Measurements from ENCODE around the gene CTIF.

CTIF gene

DNA sequence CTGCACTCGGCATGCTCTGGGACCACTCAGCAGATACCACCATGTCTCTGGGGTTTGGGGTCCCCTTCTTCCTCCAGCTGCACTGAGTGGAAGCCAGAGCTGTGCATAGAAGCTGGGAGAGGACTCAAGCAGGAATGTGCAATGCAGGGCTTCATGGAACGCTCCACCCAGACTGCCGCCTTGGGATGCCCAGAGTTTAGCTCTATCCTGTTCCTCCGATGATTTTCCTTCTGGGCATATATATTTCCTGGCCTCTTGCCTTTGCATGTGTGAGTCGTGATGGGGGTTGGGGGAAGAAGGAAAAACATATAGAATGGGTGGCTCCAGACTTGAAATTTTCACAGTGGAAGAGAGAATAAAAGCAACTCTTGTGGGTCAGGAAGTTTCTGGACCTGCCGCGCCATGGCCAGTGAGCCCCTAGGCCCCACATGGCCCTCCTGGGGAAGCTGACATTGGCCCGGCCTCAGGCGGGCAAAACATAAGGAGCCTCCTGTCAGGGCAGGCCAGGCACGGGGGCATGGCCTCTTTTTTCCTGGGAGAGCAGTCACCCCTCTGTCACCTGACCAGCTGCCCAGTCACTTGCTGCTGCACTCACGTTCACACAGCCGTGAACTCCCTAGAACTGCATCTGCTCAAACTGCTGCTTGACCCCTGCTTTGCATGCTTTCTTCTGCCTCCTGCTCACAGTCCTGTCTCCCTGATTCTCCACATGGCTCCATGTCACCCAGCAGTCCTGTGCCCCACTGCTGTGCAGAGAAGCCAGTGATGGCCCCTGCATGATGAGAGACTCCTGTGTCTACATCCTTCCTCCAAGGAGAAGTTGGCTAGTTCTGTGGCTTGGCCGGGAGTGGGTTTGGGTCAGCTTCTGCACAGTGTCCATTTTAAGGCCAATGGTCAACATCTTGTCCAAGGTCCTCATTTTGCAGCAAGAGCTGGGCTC lies 197.8 kb downstream of the CTIF start:
- no peak for DNase-seq

GRCh38 chr18:48739266-48740067 lies 200.6 kb downstream of the CTIF start:
- no peak for DNase-seq

DNA sequence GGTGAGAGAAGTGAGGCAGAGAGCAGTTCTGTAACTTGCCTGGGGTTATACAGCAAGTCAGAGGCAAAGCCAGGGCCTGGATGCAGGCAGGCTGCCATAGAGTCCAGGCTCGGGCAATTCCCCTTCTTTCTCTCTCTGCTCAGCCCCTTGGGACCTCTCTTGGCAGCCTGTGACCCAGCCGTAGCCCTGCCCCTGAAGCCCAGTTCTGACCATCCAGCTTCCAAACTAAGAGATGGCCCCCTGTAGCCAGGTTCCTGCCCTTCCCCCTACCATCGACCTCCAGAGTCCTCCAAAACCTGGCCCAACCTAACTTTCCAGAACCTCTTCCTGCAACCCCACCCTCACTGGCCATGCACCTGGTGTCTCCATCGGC lies 201.2 kb downstream of the CTIF start:
- DNase-seq = no peak

DNA sequence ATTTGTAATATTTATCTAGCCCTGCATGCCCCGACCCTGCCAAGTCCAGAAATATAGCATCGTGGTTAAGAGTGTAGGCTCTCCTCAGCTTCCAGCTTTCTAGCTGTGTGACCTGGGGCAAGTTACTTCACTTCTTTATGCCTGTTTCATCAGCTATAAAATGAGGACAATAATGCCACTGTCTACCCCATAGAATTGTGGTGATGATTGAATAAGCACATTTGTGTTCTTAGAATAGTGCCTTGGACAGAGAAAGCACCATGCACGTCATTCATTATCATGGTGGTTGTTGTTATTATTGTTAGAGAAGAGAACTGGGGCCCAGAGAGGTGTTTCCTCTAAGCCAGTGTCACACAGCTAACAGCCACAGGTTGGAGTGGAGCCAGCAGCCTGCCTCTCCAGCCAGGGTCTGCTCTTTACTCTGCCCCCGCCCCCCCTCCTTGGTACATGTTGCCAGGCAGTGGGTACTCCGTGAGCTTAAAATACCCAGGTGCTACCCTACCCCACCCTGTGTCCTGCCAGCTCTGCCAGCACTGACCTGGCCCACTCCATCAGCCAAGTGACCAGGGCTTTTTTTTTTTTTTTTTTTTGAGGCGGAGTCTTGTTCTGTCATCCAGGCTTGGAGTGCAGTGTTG lies 202.1 kb downstream of the CTIF start:
- DNase-seq = no peak

GRCh38 chr18:48741866-48742265 lies 203.0 kb downstream of the CTIF start:
- DNase-seq = no peak

GRCh38 chr18:48742304-48742703 lies 203.5 kb downstream of the CTIF start:
- no peak for DNase-seq

DNA sequence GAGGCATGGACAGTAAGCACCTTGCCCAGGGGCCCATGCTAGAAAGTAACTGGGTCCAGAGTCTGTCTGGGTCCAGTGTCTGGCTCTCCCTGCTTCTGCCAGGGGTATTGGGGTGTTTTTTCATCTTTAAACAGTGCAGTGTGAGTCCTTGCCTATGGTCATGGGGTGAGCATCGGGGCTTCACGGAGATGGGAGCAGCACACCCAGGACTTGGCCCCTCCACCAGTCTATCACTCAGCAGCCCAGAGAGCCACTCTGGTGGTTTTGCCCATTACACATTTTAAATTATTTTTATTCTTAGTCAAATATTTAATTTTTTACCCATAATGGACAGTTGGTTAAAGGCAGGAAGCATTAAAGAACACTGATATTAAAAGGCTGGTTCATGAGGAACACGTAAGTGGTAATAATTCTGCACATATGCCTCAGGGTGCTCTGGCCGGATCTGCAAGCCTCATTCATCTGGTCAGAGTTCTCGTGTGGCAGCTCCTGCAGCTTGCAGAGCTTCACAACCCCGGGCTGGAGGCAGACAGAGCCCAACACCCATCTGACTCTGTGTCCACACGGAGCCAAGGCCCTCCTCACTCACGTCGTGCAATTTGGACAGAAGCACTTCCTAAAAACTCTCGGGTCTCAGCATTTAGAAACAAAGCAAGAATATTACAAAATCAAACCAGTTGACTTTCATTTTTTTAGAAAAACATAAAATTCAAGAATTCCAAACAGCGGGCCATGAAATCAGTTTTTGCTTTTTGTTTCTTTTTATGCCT lies 204.1 kb downstream of the CTIF start:
- DNase-seq = no peak

DNA sequence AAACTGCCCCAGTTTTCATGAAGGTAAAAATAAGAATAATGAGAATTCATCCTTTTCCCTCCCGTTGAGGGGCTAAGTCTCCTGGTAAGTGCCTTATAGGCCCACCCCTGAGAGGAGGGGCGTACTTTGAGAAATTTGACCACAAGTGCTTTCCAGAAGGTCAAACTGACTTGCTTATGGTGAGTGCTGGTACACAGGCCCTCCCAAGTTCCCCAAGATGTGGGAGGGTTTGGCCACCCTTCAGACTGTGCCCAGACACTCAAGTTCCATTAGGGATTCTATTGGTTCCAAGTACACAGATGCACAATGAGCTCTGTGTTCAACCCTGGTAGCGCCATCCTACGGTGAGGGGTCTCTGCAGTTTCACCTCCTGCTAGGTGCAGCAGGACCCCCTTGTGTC lies 205.1 kb downstream of the CTIF start:
- no peak for DNase-seq

GRCh38 chr18:48745293-48745692 lies 206.5 kb downstream of the CTIF start:
- DNase-seq = no peak

DNA sequence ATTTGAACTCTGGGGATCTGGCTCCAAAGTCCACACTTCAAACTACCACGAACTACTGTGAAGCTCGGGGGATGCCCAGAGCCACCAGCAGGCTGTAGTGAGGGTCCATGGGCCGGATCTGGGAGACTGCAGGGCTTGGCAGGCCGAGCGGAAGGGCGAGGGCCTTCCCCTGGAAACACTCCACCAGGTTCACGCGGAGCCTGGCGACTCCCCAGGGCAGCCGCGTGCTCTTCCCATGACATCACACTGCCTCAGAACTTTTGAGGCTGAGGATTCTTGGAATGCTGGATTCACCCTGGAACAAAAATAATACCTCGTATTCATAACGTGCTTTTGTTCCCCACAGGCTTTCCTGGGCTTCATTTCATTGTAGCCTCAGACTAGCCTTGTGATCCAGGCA lies 210.9 kb downstream of the CTIF start:
- DNase-seq = no peak

GRCh38 chr18:48750485-48751175 lies 211.8 kb downstream of the CTIF start:
- DNase-seq = no peak

DNA sequence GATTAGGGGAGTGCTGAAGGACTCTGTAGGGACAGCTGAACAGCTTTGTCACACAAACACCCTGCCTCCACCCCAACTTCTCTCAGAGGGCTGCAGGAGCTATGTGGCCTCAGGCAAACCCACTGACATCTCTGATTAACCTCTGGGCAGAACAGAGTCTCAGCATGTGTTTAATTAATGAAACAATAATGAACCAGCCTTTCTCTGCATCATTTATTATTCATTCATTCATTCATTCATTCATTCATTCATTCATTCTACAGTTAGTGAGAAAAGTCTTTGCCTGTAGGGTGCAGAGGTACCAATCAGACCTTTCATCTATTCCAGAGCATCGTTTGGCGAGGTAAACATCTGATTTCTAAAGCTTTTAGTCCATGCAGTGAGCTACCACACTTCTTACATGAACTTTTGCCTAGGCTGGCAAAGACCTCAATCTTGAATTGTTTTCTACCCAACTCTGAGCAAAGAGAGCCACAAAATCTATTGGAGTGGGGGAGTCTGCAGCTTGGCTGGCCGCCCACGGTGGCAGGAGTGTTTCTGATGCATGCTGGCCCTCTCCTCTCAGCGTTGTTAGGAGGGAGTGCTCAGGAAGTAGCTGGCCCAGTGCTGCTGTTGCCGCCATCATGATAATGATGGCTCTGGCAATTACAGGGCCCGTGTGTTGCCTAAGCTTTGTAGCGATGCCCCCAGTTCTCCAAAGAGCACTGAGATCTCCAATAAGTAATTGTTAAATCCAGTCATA lies 213.1 kb downstream of the CTIF start:
- no peak for DNase-seq

GRCh38 chr18:48752478-48752877 lies 213.6 kb downstream of the CTIF start:
- DNase-seq = no peak

- no peak for DNase-seq
Observed at GRCh38 chr18:48752928-48753327, 214.1 kb downstream of the CTIF start.

DNA sequence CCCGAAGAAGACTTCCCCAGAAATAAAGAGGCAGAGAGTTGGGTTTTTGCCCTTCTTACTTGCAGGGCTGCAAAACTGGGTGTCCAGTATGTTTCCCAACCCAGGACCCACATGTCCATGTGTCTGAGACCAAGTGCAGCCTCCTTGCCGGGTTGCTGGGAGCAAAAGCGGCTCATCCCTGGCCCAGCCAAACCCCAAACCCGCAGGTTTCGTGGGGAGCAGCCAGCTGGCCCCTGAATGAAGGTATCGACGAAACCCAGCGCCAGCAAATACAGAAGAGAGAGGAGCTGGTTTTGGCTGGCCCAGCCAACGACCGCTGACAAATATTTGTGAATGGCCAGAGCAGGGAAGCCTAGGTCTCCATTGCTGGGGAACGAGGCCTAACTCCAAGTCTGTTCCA lies 214.9 kb downstream of the CTIF start:
- DNase-seq = no peak

GRCh38 chr18:48754559-48754958 lies 215.7 kb downstream of the CTIF start:
- no peak for DNase-seq

GRCh38 chr18:48754993-48755473 lies 216.2 kb downstream of the CTIF start:
- no peak for DNase-seq

DNA sequence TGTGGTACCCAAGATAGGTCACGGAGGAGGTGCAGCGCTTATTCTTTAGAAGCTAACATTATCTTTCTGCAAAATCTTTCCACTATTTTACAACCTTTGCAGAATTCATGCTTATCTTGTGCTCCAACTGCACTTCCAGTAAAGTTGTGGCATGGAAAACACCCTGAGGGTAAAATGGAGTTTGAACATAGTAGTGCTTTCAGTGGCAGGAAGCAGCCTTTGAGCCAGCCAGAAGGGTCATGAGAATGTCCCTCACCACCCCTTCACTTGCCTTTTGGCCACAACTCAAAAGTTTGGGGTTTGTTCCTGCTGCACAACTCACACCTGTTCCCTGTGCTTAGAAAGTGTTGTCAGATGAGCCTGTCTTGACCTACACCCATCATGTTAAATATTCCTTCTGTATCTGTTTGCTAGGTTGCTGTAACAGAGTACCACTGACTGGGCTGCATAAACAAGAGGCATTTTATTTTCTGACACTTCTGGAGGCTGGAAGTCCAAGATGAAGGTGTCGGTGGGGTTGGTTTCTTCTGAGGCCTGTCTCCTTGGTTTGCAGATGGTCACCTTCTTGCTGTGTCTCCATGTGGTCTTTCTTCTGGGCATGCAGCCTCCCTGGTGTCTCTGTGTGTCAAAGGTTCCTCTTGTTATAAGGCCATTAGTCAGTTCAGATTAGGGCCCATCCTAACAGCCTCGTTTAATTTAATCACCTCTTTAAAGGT lies 217.8 kb downstream of the CTIF start:
- no peak for DNase-seq

DNA sequence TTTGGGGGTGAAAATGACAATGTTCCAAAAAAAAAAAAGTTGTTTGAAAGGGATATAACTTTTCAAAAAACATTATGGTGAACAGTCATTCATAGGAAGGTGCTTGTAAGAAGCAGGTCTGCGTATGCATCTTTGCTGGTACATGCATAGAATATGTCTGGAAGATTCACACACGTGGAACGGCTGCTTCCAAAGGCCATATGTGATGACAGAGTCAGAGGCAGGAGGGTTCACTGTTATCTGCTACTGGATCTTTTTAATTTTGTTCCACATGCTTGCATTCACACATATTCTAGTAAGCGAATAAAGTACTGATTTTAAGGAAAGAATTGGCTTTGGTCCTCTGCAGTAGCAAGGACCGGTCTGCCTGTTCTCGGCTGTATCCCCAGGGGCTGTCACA lies 218.5 kb downstream of the CTIF start:
- DNase-seq = no peak

- no peak for DNase-seq
Observed at GRCh38 chr18:48757906-48758305, 219.1 kb downstream of the CTIF start.

DNA sequence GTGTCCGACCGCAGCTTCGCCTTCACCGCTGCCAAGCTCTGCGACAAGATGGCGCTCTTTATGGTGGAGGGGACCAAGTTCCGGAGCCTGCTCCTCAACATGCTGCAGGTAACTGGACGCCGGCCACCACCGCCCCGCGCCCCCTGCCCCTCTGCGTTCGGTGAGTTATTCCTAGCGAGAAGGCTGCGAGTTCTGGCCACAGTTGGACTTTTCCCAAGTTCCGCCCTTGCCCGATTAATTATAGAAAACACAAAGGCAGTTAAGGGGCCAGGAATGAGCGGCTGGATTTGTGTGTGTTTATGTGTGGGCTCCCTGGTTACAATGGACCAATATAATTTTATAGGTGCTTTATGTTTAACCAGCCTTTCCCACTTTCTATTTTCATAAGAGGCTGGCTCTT lies 222.8 kb downstream of the CTIF start:
- no peak for DNase-seq
